NCI-H2196 (cell line): ENCODE measurements around the gene TOX2.

Experiments
- DNase-seq: peaks from one replicate; lab custom pipeline; 2025; ENCODE audit not compliant: unreplicated experiment; lab: John Stamatoyannopoulos, UW

Gene TOX2

DNA sequence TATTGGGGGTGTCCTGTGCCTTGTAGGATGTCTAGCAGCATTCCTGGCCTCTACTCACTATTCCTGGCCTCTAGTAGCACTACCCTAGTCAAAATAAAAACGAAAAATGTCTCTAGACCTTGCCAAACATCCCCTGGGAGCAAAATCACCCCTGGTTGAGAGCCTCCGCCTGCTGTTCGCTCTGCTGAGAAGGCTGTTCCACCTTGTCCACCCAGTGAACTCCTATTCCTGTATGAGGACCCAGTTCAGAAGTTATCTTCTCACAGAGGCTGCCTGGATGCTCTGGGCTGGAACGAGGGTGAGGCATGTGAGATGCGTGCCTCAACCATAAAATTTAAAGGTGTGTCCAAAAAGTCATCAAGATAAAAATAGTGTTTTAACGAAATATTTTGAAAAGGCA lies 101.9 kb downstream of the TOX2 start:
- no peak for DNase-seq

DNA sequence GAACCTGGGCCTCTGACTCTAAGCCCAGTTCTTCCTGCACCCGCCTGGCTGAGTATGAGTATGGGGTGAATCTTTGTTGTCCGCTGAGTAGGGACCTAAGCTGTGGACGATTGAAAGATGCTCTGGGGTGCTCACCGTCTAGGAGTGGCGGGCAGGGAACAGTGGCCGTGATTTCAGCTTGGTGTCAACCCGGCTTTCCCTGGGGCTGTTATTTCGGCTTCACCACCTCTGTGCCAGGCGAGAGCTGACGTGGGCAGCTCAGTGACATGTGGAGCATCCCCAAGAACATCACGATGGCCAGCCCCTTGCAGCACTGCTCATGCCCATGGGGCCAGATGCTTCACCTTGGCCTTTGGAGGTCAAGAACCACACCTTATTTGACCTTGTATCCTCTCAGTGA lies 102.6 kb downstream of the TOX2 start:
- no peak for DNase-seq

DNA sequence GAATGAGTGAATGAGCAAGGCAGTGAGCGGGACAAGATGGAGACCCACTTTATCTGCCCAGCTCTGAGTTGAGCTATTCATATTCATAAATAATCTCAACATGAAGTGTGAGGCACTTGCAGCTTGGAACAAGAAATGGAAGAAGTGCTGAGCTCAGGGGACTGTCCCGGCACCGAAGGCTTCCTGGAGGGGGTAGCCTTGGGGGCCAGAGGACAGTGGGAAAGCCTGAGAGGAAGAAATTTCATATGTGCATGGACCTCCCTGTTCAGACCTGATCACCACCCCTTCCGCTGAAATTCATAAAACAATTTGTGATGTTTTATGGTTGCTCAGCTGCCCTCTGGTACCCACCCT lies 103.2 kb downstream of the TOX2 start:
- no peak for DNase-seq

DNA sequence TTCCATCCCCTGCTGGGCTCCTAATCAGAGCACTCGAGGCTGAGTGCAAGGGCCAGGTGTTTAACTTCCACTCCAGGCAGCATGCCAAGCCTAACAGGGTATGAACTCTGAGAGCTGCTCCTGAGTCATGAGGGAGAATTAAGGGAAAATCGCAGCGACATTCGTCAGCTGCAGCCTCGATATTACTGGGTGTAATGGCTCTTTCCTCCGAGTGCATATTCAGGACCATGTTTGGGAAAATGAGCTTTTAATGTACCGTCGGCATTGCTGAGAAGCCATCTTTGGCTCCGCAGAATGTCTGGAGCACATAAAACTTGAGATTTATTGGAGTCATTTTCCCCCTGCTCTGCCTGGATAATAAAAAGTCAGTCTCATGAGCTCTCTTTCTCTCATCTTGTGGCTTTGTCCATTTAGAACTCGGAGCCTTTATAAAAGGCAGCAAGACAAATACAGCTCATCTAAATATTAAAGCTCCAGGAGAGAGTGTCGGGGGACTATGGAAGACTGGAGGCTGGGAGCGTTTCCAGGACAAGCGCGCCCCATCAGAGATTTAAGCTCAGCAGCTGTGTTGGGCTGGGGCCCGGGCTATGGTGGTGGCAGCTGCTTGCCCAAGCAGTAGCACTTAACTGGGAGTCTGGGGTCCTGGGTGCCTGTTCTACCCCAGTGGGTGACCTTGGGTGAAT lies 103.7 kb downstream of the TOX2 start:
- peak; percentile 93 for DNase-seq

DNA sequence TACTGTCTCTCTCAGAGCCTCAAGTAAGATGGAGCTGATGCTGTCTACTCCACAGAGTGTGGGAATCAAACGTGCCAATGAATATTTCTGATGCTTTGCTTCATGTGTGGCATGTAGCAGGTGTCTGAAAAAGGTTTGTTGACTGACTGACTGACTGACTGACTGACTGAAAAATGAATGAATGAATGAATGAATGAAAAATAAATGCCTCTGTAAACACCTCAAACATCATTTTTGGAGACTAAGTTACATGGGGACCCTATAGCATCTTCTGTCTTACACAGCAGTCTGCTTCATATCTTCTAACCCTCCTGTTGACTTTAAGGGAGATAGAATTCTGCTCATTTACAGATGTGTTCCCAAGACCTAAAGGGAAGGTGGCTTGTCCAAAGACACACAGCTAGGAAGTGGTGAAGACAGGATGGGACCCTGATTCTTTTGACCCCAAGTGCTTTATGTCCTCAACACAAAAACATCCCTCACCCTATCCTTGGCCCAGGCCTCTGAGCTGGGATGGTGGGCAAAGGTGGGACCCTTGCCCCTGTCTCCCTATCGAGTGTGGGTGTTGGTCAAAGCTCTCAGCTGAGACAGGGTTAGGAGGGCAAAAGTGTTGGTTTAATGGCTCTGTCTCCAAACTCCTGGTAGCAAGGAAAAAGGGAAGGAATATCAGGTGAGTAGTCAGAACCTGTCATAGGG lies 104.4 kb downstream of the TOX2 start:
- DNase-seq: no peak

DNA sequence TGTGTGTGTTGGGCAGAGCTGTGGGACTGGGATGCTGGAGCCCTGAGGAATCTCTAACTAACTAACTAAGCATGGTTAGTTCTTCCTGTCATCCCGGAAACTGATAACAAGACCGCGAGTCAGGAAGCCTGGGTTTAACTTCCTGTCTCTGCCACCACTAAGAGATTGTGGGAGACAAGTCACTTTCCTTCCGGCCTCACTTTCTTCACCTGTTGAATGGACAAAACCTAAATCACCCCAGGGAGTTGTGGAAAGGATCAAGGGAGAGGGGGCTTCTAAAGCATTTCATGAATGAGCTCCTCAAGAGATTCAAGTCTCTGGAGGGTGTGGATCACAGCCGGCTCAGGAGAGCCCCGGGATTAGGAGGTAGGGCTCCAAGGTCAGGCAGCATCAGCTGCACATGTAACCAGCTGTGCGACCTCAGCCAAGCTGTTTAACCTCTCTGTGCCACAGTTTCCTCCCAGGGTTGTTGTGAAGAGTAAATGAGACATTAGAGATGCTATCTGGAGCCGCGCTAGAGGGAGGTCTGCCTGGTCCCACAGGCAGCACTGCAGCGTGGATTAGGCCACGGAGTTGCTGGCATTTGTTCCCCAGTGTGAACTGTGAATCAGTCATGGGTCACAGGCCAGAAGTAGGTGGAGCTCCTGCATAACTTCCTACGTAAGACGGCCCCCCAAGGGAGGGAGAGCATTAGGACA lies 105.1 kb downstream of the TOX2 start:
- DNase-seq: no peak

DNA sequence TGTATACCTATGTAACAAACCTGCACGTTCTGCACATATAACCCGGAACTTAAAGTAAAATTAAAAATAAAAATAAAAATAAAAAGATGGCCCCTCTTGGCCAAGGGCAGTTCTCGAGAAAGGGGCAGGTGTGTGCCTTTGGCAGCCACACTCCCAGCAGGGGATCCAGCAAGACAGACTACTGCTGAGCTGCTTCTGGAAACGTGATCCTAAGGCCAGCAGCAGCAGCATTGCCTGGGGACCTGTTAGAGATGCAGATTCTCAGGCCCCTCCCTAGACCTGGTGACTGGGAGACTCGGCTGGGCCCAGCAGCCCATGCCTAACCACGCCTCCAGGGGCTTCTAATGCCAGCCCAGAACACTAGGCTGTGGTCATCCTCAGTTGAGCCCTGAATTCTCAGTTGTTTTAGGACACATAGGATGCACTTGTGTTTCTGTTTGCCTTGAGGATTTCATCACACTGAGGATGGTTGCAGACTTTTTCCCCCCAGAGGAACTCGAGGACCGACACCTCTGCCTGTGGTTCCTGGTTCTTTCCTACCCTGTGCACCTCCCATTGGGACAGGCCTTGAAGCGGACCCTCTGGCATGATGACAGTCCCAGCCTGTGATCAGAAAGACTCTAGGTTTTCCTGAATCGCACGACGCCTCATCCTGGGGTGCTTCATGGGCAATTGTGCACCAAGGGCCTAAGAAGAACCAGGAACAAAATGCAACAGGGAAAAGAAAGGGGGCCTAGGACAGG lies 105.9 kb downstream of the TOX2 start:
- peak; percentile 9 for DNase-seq

DNA sequence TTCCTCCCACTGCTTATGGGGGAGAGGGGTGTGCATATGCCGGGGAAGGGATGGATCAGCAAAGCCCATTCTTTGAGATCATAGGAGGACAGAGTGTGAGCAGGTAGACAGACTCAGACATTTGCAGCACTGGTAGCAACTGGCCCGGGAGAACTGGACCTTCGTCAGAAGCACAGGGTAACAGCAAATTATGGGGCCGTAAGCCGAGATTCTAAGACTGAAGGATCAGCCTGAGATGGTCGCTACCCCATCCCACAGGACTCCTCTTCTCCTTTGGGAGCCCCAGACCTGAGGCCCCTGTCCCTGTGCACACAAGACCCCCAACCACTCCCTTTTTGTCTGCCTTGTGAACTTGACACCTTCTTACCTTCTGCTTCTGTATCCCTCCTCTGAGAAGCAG lies 106.5 kb downstream of the TOX2 start:
- DNase-seq: no peak

DNA sequence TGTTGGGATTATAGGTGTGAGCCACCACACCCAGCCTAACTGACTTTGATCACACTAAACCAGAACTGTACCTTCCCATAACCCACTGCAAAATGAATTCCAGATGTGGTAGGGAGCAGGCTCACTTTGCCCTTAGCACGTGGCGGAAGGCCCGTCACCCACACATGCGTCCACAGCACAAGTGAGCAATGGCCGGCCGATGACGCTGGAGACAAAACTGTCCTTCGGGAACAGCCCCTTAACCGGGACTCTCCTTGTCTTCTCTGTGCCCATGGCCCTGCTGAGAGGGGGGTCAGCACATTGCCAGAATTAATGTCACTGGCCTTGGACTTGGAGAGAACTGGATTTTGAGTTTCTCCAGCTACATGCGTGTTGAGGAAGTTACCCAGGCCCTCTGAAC lies 107.2 kb downstream of the TOX2 start:
- no peak for DNase-seq

DNA sequence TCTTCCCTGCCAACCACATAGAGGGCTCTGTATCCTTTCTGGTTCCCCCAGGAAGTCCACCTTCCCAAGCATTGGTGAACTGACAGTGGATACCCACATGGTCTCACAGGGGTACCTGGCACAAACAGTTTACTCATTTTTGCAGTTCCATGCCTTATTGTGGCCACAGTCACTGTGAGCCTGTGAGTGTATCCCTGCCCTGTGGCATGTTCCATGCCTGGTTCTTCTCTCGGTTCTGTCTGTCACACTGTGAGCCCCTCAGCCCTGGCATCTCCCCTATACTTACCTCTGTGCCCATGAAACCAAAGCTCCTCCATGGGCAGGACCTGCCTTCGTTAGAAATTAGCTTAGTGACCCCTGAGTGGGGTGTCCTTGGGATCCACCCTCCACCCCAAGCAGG lies 107.8 kb downstream of the TOX2 start:
- DNase-seq: no peak

DNA sequence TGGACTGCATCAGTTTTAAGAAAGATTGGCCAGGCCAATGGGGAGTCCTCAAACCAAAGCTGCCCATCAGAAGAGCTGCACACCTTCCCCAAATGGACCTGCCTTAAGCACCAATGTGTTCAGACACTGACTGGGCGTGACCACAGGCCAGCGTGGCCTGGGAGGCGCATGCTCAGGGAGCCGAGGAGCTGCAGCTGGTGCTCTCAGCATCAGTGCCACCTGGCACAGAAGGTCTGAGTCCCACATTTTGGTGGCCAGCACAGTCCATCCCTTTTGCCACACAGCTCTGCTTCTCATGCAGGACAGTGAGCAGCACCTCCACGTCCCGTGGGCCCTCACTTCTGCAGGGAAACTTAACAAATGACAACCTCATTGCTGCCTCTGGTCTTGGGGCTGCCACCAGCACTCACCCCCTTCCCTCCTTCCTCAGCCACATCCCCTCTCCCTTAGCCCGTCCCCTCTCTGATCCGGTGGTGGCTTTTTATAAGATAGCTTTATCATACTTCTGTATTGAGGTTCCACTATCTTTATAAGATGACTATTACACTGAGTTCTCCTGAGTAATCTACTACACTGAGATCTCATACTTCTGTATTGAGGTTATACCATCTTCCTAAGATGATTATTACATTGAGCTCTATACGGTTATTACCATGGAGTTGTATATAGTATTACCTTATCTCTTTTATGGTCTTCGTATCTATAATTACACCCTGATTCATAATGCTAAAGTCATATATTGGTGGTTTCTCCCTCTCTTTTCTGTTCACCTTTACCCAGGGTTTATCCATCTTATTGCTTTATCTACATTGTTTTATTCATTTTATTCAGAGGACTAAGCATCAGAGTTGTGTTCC lies 109.1 kb downstream of the TOX2 start:
- DNase-seq: no peak

DNA sequence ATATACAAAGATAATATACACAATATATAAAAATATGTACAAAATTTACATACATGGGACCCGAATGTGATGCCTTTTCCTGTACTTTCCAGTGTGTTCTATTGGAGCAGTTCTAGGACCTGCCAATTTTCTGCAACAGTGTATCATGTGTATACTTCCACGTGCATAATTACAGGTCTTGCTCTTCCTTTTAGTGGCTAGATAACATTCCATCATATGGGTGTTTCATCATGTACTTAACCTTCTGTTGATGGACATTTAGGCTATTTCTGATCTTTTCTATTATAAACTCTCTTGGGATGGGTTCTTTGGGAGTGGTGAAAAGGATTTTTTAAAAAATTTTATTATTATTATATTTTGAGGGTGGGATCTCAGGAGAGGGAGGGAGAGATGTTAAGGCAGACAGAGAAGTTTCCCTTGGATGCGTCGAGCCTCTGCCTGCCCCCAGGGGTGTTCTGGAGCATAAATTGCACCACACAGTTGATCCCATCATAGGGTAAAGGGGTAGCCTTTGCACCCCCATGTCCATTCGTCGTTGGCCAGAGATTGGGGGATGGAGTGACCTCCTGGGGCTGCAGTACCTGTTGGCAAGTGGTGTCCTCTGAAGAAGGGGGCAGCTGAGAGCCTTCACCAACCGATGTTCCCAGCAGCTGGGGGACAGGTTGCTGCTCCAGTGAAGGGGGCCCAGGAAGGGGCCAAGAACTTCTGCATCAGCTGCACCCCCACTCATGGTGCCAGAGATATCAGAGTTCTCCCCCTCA lies 110.3 kb downstream of the TOX2 start:
- no peak for DNase-seq

DNA sequence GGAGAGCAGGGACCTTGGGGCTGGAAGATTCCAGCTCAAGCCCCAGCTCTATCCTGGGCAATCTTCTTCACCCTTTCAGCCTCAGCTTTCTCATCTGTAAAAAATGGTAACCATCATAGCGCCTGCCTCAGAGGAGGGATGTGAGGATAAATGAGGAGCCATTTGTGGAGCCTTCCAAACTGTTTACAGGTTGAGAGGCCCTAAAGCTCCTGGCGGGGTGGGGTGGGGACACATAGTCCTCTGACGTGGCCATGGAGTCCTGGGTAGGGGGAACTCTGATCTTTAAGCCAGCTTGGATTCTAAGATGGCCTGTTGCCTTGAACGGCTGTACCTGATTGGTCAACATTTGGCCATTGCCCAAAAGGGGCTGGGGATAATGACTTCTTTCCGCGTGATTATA lies 111.1 kb downstream of the TOX2 start:
- no peak for DNase-seq

DNA sequence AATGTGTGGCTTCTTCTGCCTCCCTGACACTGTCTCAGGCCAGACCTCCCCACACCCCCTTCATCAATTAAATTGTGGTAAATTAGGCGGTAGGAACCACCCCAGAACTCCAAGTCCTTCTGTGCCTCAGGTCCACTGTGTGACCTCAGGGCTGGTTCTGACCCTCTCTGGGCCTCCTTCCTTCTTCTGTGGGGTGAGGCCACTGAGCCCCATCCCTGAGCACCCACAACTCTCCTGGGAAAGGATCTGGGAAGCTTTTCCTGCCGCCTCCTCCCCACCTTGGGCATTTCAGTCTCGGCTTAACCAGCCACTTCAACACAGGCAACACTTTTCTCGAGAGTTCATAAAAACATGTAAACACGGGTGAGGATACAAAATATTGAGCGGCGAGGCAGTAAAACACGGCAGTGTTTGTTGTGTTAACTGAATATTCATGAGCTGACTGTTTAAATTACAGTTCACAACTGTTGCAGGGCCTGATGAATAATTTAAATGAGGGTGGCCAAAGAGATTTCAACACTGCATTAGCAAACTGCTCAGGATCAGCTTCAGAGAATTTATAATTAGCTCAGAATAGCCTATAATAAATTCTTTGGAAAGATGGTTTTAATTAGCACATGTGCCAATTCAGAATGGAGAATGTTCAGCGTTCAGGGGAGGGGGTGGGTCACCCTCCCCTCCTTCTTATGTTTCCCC lies 112.1 kb downstream of the TOX2 start:
- no peak for DNase-seq

DNA sequence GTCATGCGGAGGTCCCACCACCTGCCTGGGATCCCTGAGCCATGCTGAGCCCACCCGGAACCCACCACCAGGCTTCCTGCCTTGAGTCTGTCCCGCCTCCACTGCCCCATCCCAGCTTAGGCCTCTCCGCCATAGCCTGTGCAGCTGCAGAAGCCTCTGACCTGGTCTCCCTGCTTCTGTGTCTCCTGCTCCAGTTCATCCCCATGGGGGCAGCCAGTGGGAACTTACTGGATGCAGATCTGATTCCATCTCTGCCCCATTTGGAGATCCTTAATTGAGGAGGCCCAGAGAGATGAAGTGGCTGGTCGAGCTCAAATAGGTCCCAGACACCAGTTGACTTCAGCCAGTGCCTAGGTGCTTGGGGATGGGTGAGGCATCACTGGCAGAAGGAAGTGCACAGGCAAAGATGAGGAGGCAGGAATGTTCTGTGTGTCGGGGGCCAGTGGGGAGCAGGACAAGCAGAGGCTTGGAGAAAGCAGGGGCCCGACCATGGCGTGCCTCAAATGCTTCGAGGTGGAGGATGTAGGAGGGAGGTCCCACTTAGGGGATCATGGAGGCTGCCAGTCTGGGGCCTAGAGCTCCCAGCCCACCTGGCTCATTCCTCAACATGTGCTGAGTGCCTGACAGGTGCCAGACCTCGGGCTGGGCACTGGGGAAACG lies 112.8 kb downstream of the TOX2 start:
- DNase-seq: no peak

DNA sequence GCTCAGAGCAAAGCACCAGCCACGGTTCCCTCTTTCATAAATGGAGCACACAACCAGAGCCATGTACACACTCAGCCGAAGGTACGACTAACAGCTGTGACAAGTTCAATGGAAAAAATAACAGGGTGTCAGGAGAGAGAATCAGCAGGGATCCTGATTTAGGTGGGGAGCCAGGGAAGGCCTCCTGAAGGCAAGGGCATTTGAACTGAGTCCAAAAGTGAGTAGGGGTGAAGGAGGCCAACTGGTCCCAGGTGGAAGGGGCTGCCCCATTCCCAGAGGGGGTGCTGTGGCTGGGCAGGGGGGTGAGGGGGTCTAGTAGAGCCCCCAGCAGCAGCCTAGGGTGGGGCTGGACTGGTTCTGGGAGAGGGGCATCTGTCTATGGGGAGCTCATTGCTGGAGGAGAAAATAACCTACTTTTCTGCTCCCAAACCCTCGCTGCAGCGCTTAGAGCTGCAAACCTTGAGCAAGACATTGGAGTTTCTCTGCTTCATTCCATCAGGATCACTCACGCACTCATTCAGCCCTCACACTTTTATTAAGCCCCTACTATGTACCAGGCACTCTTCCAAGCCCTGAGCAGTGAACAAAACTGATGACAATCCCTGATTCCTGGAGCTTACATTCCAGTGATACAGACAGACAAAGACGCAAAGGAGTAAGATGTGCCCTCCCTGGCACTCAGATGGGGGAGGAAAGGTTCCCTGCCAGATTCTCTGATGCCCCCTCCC lies 113.5 kb downstream of the TOX2 start:
- DNase-seq: no peak

DNA sequence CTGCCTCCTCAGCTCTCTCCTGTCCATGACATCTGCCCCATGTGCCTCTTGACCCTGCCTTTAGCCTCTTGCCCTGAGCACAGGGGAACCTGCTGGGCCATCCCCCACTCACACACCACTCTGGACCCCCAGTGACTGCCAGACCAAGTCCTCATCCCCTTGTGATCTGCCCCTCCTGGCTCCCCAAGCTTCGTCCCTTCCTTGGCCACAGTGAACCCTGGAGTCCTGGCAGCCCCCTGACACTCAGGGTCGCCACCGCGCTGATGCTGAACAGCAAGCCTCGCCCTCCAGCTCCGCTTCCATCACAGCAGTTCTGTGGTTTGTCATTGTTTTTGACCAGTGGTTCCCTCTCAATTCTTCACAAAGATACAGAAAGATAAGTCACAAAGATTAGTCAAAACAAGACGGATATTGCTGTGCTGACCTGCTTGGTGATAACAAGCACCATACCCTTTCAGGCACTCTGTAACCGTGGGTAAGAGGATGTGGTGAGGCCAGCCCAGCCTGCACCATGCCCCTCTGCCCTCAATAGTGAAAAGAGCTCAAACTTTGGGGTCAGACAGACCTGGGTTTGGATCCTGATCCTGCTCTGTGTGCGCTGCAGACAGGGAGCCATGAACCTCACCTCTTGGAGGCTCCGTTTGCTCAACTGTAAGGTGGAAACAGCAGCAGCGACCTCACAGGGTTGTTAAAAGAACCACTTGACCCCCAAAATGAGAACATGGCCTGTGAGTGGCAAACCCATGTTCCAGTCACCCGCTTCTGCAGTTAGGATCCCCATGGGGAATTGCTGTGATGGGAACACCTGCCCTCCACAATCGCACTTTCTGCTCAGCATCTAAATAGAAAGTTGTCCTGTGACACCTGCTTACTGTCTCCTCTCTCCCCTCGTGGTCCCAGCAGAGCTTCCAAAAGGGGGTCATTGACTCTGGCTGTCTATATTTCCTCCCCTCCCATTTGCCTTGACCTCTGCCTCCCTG lies 114.5 kb downstream of the TOX2 start:
- DNase-seq: no peak
